ENCODE results near the gene BCAS1.
A peak's percentile ranks its signal among the peaks of the same experiment; 100 is the strongest.

BCAS1 gene

DNA sequence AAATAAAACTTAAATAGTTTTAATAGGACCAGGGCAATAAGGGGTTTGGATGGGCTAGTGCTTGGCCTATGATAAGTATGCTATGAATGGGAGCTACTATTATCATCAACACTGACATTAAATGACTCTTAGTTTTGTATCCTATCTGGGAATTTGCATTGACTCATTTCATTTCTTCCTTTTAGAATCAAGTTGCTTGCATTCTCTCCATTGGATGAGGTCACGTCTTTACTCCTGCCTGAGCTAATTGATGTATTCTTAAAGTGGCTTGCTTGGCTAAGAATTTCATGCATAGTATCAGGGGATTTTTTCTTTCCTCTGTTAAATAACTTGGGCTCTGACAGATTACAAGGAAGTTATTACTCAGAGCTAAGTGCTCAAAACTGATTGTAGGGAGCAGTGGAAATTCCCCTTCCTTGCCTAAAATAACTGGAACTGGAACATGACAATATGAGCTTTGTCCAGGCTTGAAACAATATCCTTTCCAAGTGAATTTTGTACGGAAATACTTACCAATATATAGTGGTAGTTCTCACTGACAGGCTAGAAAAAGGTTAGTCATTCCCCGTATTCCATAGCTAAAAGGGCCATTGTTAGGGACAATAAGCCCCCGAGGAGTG, 169.9 kb downstream of the BCAS1 start:
- TF ChIP-seq EZH2 (IDR thresholded peaks at IDR 0.05; ENCODE audit: borderline replicate concordance, low read depth, low read length, severe bottlenecking): no peak
- TF ChIP-seq, protein P1, sequence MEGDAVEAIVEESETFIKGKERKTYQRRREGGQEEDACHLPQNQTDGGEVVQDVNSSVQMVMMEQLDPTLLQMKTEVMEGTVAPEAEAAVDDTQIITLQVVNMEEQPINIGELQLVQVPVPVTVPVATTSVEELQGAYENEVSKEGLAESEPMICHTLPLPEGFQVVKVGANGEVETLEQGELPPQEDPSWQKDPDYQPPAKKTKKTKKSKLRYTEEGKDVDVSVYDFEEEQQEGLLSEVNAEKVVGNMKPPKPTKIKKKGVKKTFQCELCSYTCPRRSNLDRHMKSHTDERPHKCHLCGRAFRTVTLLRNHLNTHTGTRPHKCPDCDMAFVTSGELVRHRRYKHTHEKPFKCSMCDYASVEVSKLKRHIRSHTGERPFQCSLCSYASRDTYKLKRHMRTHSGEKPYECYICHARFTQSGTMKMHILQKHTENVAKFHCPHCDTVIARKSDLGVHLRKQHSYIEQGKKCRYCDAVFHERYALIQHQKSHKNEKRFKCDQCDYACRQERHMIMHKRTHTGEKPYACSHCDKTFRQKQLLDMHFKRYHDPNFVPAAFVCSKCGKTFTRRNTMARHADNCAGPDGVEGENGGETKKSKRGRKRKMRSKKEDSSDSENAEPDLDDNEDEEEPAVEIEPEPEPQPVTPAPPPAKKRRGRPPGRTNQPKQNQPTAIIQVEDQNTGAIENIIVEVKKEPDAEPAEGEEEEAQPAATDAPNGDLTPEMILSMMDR (IDR thresholded peaks at IDR 0.05; ENCODE audit: borderline replicate concordance, extremely low read depth, low read length, poor library complexity, severe bottlenecking): no peak
- no peak overlapping the region for H3K9ac ChIP-seq (ENCODE audit: low read depth, low read length)
- H3K79me2 ChIP-seq (ENCODE audit: insufficient read depth, low read length): no peaks in the 10 kb centered on the region
- H3K36me3 ChIP-seq (ENCODE audit: insufficient read depth, low read length): no peaks in the 10 kb centered on the region
- no peaks in the 10 kb centered on the region for H3K27me3 ChIP-seq (ENCODE audit: insufficient read depth, low read length, poor library complexity)
- peaks cover 26% of the 10 kb centered on the region for H3K4me1 ChIP-seq (ENCODE audit: insufficient read depth, low read length)
- no peak overlapping the region for H3K4me2 ChIP-seq (ENCODE audit: insufficient read depth, low read length)
- ATAC-seq (ENCODE audit: insufficient read depth, low read depth) (no peak), DNase-seq (no peak)
- no peaks in the 10 kb centered on the region for H3K9me3 ChIP-seq (ENCODE audit: insufficient read depth, low read length, severe bottlenecking)
- H2AFZ ChIP-seq (ENCODE audit: low read depth, low read length): no peak overlapping the region
- no peaks in the 10 kb centered on the region for H4K20me1 ChIP-seq (ENCODE audit: insufficient read depth, low read length)
- H3K4me3 ChIP-seq (ENCODE audit: low read depth in 1 of 2, low read length in 2 of 2): no peak overlapping the region
- no peak overlapping the region for H3K27ac ChIP-seq (ENCODE audit: low read length)

- Histone ChIP-seq H4K20me1 (ENCODE audit: insufficient read depth, low read length) (no peaks in the 10 kb centered on the region), H3K36me3 (ENCODE audit: insufficient read depth, low read length) (no peaks in the 10 kb centered on the region), H3K9me3 (ENCODE audit: insufficient read depth, low read length, severe bottlenecking) (no peaks in the 10 kb centered on the region), H2AFZ (ENCODE audit: low read depth, low read length) (no peak overlapping the region), H3K4me1 (ENCODE audit: insufficient read depth, low read length) (peaks cover 26% of the 10 kb centered on the region), H3K27ac (ENCODE audit: low read length) (peak overlapping the region; percentile 68), H3K4me2 (ENCODE audit: insufficient read depth, low read length) (peak overlapping the region; percentile 33), H3K27me3 (ENCODE audit: insufficient read depth, low read length, poor library complexity) (no peaks in the 10 kb centered on the region), H3K4me3 (ENCODE audit: low read depth in 1 of 2, low read length in 2 of 2) (no peak overlapping the region), H3K9ac (ENCODE audit: low read depth, low read length) (peak overlapping the region; percentile 10), H3K79me2 (ENCODE audit: insufficient read depth, low read length) (no peaks in the 10 kb centered on the region)
- TF ChIP-seq, protein P1 (IDR thresholded peaks at IDR 0.05; ENCODE audit: borderline replicate concordance, extremely low read depth, low read length, poor library complexity, severe bottlenecking): no peak
- TF ChIP-seq EZH2 (IDR thresholded peaks at IDR 0.05; ENCODE audit: borderline replicate concordance, low read depth, low read length, severe bottlenecking): no peak
- peak; percentile 95 for ATAC-seq (ENCODE audit: insufficient read depth, low read depth)
- DNase-seq: peak; percentile 94
Measured at GRCh38 chr20:53899351-53900167, 170.8 kb downstream of the BCAS1 start.

DNA sequence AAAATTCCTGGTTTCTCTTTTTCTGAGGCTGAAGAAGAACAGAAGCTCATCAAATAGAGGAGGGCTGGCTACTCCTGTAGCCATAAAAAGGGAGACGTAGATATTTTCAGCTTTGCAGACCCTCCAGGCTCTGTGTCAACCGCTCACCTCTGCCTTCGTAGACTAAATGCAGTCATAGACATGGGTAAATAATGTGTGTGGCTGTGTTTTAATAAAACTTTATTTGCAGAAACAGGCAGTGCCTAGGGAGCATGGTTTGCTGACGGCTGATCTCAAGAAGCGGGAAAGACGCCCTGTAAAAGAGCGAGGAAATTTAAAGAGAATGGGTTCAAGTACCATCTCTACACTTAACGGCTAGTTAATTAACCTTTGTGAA, 171.8 kb downstream of the BCAS1 start:
- Histone ChIP-seq H3K9ac (ENCODE audit: low read depth, low read length) (no peak overlapping the region), H3K4me3 (ENCODE audit: low read depth in 1 of 2, low read length in 2 of 2) (no peak overlapping the region), H2AFZ (ENCODE audit: low read depth, low read length) (no peak overlapping the region), H4K20me1 (ENCODE audit: insufficient read depth, low read length) (no peaks in the 10 kb centered on the region), H3K27ac (ENCODE audit: low read length) (peak overlapping the region; percentile 68; the same call in 1 of the 2 replicates), H3K79me2 (ENCODE audit: insufficient read depth, low read length) (no peaks in the 10 kb centered on the region), H3K27me3 (ENCODE audit: insufficient read depth, low read length, poor library complexity) (no peaks in the 10 kb centered on the region), H3K9me3 (ENCODE audit: insufficient read depth, low read length, severe bottlenecking) (no peaks in the 10 kb centered on the region), H3K4me1 (ENCODE audit: insufficient read depth, low read length) (peaks cover 26% of the 10 kb centered on the region), H3K4me2 (ENCODE audit: insufficient read depth, low read length) (no peak overlapping the region), H3K36me3 (ENCODE audit: insufficient read depth, low read length) (no peaks in the 10 kb centered on the region)
- no peak for ATAC-seq (ENCODE audit: insufficient read depth, low read depth)
- TF ChIP-seq EZH2 (IDR thresholded peaks at IDR 0.05; ENCODE audit: borderline replicate concordance, low read depth, low read length, severe bottlenecking): no peak
- TF ChIP-seq, protein P1 (IDR thresholded peaks at IDR 0.05; ENCODE audit: borderline replicate concordance, extremely low read depth, low read length, poor library complexity, severe bottlenecking): no peak
- no peak for DNase-seq

All from DND-41 (cell line).